ENCODE results near the gene ARSI.

Gene ARSI

GRCh38 chr5:150265870-150266383 is 36.8 kb downstream of the ARSI start (continued):
- TF ChIP-seq CSRNP3 (CRISPR knock-in tag; IDR thresholded peaks at IDR 0.05): no peak
- TF ChIP-seq SNAI2 (CRISPR knock-in tag; IDR thresholded peaks at IDR 0.05): no peak
- TF ChIP-seq CSDC2 (CRISPR knock-in tag; IDR thresholded peaks at IDR 0.05): no peak
- no peak for TF ChIP-seq ZFP3 (CRISPR knock-in tag; IDR thresholded peaks at IDR 0.05)
- TF ChIP-seq PATZ1 (CRISPR knock-in tag; IDR thresholded peaks at IDR 0.05; ENCODE audit: borderline replicate concordance): no peak
- TF ChIP-seq ZNF8 (CRISPR knock-in tag; IDR thresholded peaks at IDR 0.05): no peak

GRCh38 chr5:150264667-150265603 is 37.8 kb downstream of the ARSI start:
- TF ChIP-seq CREB5 (CRISPR knock-in tag; IDR thresholded peaks at IDR 0.05; ENCODE audit: low read depth) (no peak), PPARA (CRISPR knock-in tag; IDR thresholded peaks at IDR 0.05; ENCODE audit: borderline replicate concordance) (no peak), TOX (CRISPR knock-in tag; IDR thresholded peaks at IDR 0.05; ENCODE audit: borderline replicate concordance) (no peak), ZNF565 (CRISPR knock-in tag; conservative IDR thresholded peaks at IDR 0.05; ENCODE audit: low read depth) (no peak), OSR1 (CRISPR knock-in tag; IDR thresholded peaks at IDR 0.05) (no peak), ZNF8 (CRISPR knock-in tag; IDR thresholded peaks at IDR 0.05) (no peak), ARNTL (CRISPR knock-in tag; IDR thresholded peaks at IDR 0.05; ENCODE audit: borderline replicate concordance, low read depth) (no peak), ZC3H10 (CRISPR knock-in tag; IDR thresholded peaks at IDR 0.05) (no peak), GLIS3 (CRISPR knock-in tag; IDR thresholded peaks at IDR 0.05) (no peak), PATZ1 (CRISPR knock-in tag; IDR thresholded peaks at IDR 0.05; ENCODE audit: borderline replicate concordance) (no peak), ISL1 (CRISPR knock-in tag; IDR thresholded peaks at IDR 0.05) (no peak), ZFP3 (CRISPR knock-in tag; IDR thresholded peaks at IDR 0.05) (no peak), ZNF70 (CRISPR knock-in tag; IDR thresholded peaks at IDR 0.05) (no peak), CSRNP3 (CRISPR knock-in tag; IDR thresholded peaks at IDR 0.05) (no peak), SNAI2 (CRISPR knock-in tag; IDR thresholded peaks at IDR 0.05) (no peak), ESRRG (CRISPR knock-in tag; IDR thresholded peaks at IDR 0.05) (no peak), POU6F1 (CRISPR knock-in tag; IDR thresholded peaks at IDR 0.05; ENCODE audit: borderline replicate concordance, low read depth) (no peak), BACH2 (CRISPR knock-in tag; IDR thresholded peaks at IDR 0.05; ENCODE audit: borderline replicate concordance) (no peak), ZFP30 (CRISPR knock-in tag; IDR thresholded peaks at IDR 0.05) (no peak), TSHZ2 (CRISPR knock-in tag; IDR thresholded peaks at IDR 0.05) (no peak)
- ATAC-seq: no peak
